HG02798 (cell line): ENCODE results near the gene IFT57.
A peak's percentile ranks its signal among the peaks of the same experiment; 100 is the strongest.
"Not testable (repeated sequence)": the region's sequence is repeated elsewhere in the genome, so short reads cannot be mapped to it uniquely, and the experiment has no call there.

Source experiments
- ATAC-seq: cut with Tn5 transposase; IDR thresholded peaks from one replicate; pipeline ENCODE4 v1.9.1; 2021; ENCODE audit warnings: mild to moderate bottlenecking; ENCODE audit not compliant: unreplicated experiment, poor library complexity

Gene IFT57

GRCh38 chr3:108171106-108171505, 51.1 kb downstream of the IFT57 start:
- ATAC-seq, result no peak

DNA sequence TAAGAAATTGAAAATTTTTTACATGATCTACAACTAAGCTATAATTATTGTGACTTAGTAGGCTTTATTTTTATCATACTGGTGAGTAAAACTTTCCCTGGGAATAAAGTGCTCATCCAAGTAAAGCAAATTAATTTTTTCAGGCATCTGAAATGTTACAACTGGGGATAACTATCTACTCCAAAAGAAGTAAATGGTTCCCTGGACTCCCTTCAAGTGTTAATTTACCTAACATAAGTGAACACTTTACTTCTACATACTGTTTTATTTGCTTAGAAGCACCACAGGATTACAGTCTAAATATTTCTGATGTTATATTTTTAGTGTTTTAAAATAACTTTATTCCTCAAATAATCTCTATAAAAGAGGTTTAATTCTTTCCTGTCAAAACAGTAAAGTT, 57.8 kb downstream of the IFT57 start:
- ATAC-seq, result no peak

- ATAC-seq, result no peak
Observed at GRCh38 chr3:108159865-108160264, 62.4 kb downstream of the IFT57 start.

- ATAC-seq, result no peak
Observed at GRCh38 chr3:108159105-108159504, 63.1 kb downstream of the IFT57 start.

DNA sequence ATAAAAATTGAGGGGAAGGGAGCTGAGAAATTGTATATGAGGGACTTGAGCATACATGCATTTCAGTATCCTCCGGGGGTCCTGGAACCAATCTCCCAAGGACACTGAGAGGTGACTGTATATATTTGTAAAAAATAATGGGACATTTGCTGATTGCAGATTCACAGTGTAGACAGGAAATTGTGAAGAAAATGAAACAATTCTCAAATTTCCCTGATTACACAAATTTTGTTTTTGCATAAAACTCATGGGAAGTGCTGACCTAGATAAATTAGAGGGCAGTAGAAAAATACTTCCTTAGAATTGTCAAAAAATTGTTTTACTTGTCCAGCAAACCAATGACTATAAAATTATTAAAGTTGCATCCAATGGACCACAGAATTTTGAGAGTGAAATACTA, 64.0 kb downstream of the IFT57 start:
- no peak for ATAC-seq

DNA sequence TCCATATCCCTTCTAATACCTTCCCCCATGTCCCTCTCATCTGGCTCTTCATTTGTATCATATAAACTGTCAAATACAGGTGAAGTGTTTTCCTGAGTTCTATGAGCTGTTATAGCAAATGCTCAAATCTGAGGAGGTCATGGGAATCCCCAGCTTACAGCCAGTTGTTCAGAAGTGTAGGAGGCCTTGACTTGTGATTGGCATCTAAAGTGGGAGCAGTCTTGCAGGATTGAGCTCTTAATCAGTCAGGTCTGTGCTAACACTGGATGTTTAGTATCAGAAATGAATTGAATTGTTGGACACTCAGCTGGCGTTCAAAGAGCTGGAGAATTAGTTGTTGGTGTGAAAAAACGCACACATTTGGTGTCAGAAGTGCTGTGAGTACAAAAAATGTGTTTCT, 65.0 kb downstream of the IFT57 start:
- no peak for ATAC-seq

- no peak for ATAC-seq
Observed at GRCh38 chr3:108156312-108156853, 65.8 kb downstream of the IFT57 start.

- ATAC-seq, result not testable (repeated sequence)
Observed at GRCh38 chr3:108155642-108156041, 66.6 kb downstream of the IFT57 start.

DNA sequence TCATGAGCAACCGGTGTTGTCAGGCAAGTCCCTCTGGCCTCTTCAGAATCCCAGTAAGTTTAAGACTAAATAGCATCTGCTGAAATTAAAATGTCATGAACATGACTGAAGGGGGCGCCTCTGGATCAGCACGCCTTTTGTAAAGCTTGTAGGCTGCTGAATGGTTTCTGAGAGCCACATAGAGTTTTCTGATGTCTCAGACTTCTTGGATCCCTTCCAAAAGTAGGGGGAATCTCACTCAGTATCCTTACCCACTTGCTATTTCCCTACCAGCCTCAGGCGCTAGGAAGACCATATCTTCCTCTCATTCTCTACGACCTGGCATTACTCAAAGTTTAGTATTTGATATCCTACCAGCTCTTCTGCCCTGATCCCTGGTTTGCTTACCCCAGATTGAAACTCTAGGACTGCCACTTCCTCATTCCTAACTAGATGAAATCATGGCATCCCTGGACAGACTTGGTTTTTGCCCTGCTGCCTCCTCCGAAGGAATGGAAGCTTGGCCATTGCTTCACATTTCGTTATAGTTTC, 68.7 kb downstream of the IFT57 start:
- peak; percentile 85 for ATAC-seq

DNA sequence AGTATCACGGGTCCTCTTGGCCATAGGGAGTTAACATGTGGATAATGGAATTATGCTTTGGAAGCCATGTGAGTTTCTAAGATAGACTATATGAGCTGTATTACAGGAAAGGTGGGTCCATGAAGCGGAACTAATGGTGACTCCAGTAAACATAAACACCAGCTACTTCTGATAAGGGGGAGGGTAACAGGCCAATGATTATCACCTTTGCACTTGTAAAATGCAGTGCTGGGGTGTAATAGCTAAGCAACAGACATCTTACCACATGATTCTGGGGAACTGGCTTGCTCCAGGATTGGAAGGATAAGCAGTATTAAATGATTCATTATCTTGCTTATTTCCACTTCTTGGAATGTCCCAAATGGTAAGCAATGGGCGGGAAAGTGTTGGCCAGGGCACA, 70.0 kb downstream of the IFT57 start:
- no peak for ATAC-seq

- ATAC-seq, result no peak
Observed at GRCh38 chr3:108150200-108150599, 72.0 kb downstream of the IFT57 start.

- ATAC-seq, result no peak
Observed at GRCh38 chr3:108146139-108146538, 76.1 kb downstream of the IFT57 start.

DNA sequence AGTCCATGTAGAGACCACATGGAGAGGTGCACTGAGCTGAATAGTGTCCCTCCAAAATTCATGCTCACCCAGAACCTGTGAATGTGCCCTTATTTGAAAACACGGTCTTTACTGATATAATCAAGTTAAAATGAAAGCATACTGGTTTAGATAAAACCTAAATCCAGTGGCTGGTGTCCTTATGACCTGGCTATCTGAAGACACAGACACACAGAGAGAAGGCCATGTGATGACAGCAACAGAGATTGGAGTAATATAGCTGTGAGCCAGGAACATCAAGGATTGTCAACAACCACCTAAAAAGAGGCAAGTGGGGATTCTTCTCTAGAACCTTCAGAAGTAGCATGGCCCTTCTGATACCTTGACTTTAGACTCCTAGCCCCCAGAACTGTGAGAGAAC, 76.6 kb downstream of the IFT57 start:
- ATAC-seq, result no peak

DNA sequence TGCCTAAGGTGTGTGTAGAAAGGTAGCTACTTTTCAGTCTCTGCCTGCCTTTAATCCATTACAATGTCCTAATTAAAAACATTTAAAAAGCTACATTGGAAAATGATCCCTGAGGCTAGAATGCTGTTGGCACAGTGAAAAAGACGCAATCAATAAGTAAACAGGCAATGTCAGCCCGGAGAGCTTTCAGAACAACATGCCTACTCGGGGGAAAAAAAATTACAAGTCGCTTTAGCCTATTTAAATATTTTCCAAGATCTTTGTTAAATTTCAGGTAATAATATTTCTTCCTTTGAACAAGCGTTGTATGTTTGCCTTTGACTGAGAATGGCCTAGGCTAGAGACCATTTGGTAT, 84.8 kb downstream of the IFT57 start:
- ATAC-seq, result no peak

- no peak for ATAC-seq
Observed at GRCh38 chr3:108136561-108137459, 85.4 kb downstream of the IFT57 start.

GRCh38 chr3:108134555-108134880, 87.7 kb downstream of the IFT57 start:
- peak; percentile 43 for ATAC-seq

GRCh38 chr3:108133858-108134554, 88.2 kb downstream of the IFT57 start:
- ATAC-seq, result peak; percentile 48

GRCh38 chr3:108133048-108133369, 89.2 kb downstream of the IFT57 start:
- no peak for ATAC-seq

- no peak for ATAC-seq
Observed at GRCh38 chr3:108131475-108132134, 90.6 kb downstream of the IFT57 start.

GRCh38 chr3:108130701-108131474, 91.3 kb downstream of the IFT57 start:
- no peak for ATAC-seq
